Measurements from ENCODE around the gene ALG14. TPM values are rescaled to one million over a fixed set of nuclear protein-coding genes. Genes with fewer than 3 reads are reported as not detected.

The ALG14 gene
- total and polyA plus RNA-seq, 7 experiments from 2014 or later: 1.1 to 3.2 (median 1.7) TPM

DNA sequence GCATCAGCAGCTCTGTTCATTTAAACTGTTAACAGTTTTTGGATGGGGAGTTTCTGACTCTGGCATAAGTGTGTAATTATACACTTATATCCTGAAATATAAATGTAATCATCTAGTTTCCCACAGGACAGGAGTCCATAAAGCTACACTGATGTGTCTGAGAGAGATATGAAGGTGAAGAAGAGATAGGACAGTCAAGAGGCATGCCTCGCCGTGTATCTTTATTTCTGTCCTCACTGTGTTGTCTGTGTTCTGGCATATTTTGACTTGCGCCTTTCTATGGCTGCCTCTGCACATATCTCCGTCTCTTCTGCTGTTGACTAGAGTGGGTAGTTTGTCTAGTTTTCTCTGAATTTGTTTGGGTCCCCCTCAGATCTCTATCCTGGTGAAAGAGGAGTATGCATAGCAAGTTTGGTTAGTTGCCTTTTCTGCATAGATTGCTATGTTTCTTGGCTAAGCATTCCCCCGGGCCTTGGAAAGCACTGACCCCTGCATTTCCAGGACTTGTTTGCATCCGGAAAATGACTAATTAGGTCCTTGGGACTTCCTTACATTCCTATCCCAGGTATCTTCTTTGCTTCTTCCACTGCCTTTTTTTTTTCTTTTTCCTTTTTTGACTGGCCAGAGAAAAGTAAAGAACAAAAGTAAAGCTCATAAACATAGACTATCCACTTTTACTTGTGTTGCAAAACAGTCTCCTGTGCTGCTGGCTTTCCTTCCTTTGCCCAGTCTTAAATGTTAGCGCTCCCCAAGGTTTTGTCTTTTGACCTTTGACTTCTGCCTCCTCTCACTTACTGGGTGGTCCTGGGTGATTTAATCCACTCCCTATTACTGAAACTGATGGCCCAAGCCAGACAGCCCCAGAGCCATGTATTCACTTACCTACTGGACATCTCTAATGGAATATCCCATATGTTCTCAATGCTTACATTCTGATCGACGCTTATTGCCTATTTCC is 118.2 kb downstream of the ALG14 start:
- no peaks in the 10 kb centered on the region for H3K9me3 ChIP-seq (ENCODE audit: control insufficient read depth in 2 of 3, low read length in 3 of 3)
- intact Hi-C loops (cut with micrococcal nuclease): no loop called here
- no peak for DNase-seq
- H3K4me3 ChIP-seq (ENCODE audit: low read length): no peak overlapping the region
- Mint-ChIP-seq H3K4me1 (peaks cover 0 to 2% (median 0%) of the 10 kb centered on the region in 7 donors), H3K4me3 (no peak overlapping the region), H3K36me3 (peaks cover 0 to 7% (median 0%) of the 10 kb centered on the region in 5 donors), H3K27me3 (peaks cover 0 to 3% (median 0%) of the 10 kb centered on the region in 5 donors), H3K27ac (no peak overlapping the region), H3K9me3 (peaks cover 0 to 2% (median 0%) of the 10 kb centered on the region in 11 donors)
- no peaks in the 10 kb centered on the region for H3K4me1 ChIP-seq (ENCODE audit: control insufficient read depth in 2 of 2, insufficient read depth in 2 of 2, low read length in 2 of 2)
- H3K27me3 ChIP-seq (ENCODE audit: control insufficient read depth in 2 of 2, insufficient read depth in 2 of 2, low read length in 2 of 2): no peaks in the 10 kb centered on the region
- ChIA-PET CTCF (no interaction called here), POLR2A (no interaction called here)
- ATAC-seq: no peak
- H3K36me3 ChIP-seq (ENCODE audit: control insufficient read depth in 2 of 3, insufficient read depth in 3 of 3, low read length in 3 of 3): no peaks in the 10 kb centered on the region
- no peak overlapping the region for H3K27ac ChIP-seq (ENCODE audit: low read depth, low read length)

DNA sequence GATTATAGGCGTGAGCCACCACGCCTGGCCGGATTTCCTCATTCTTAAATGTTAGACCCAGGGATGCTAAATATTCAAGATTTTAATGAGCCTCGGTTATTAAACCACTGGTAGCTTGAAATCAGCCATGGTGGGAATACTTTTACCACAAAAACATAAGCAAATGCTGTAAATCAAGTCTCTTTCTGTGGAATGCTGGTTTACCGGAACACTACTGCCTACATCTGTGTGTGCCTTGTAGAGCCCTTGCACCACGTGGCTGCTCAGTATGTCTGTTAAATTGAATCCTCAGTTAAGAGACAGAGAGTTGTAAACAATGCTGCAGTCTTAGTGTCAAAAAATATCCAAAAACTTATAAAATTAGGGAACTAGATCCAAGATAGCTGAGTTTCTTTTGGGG is 119.0 kb downstream of the ALG14 start:
- CTCF ChIA-PET: no interaction called here
- H3K4me1 Mint-ChIP-seq: peaks cover 0 to 2% (median 0%) of the 10 kb centered on the region in 7 donors
- H3K27ac Mint-ChIP-seq: no peak overlapping the region
- H3K4me3 Mint-ChIP-seq: no peak overlapping the region
- peaks cover 0 to 2% (median 0%) of the 10 kb centered on the region in 11 donors for H3K9me3 Mint-ChIP-seq
- H3K36me3 ChIP-seq (ENCODE audit: control insufficient read depth in 2 of 3, insufficient read depth in 3 of 3, low read length in 3 of 3): no peaks in the 10 kb centered on the region
- H3K4me1 ChIP-seq (ENCODE audit: control insufficient read depth in 2 of 2, insufficient read depth in 2 of 2, low read length in 2 of 2): no peaks in the 10 kb centered on the region
- peaks cover 0 to 3% (median 0%) of the 10 kb centered on the region in 5 donors for H3K27me3 Mint-ChIP-seq
- DNase-seq (no peak), ATAC-seq (no peak)
- H3K4me3 ChIP-seq (ENCODE audit: low read length): no peak overlapping the region
- no peaks in the 10 kb centered on the region for H3K27me3 ChIP-seq (ENCODE audit: control insufficient read depth in 2 of 2, insufficient read depth in 2 of 2, low read length in 2 of 2)
- POLR2A ChIA-PET: interaction anchor here (0.6 kb wide), 1 partner anchor 47 kb away, joined by 3 read pairs; no protein-coding TSS in a partner anchor
- H3K36me3 Mint-ChIP-seq: peaks cover 0 to 7% (median 0%) of the 10 kb centered on the region in 5 donors
- H3K9me3 ChIP-seq (ENCODE audit: control insufficient read depth in 2 of 3, low read length in 3 of 3): no peaks in the 10 kb centered on the region
- no peak overlapping the region for H3K27ac ChIP-seq (ENCODE audit: low read depth, low read length)
- intact Hi-C loops (cut with micrococcal nuclease): no loop called here

GRCh38 chr1:94953107-94953506 is 119.6 kb downstream of the ALG14 start:
- Histone ChIP-seq H3K27me3 (ENCODE audit: control insufficient read depth in 2 of 2, insufficient read depth in 2 of 2, low read length in 2 of 2) (no peaks in the 10 kb centered on the region), H3K4me1 (ENCODE audit: control insufficient read depth in 2 of 2, insufficient read depth in 2 of 2, low read length in 2 of 2) (no peaks in the 10 kb centered on the region), H3K36me3 (ENCODE audit: control insufficient read depth in 2 of 3, insufficient read depth in 3 of 3, low read length in 3 of 3) (no peaks in the 10 kb centered on the region), H3K4me3 (ENCODE audit: low read length) (no peak overlapping the region), H3K27ac (ENCODE audit: low read depth, low read length) (no peak overlapping the region), H3K9me3 (ENCODE audit: control insufficient read depth in 2 of 3, low read length in 3 of 3) (no peaks in the 10 kb centered on the region)
- peaks cover 0 to 2% (median 0%) of the 10 kb centered on the region in 7 donors for H3K4me1 Mint-ChIP-seq
- H3K27me3 Mint-ChIP-seq: peaks cover 0 to 3% (median 0%) of the 10 kb centered on the region in 5 donors
- no peak overlapping the region for H3K4me3 Mint-ChIP-seq
- intact Hi-C loops (cut with micrococcal nuclease): no loop called here
- no peak for DNase-seq
- ChIA-PET POLR2A (no interaction called here), CTCF (no interaction called here)
- H3K9me3 Mint-ChIP-seq: peaks cover 0 to 2% (median 0%) of the 10 kb centered on the region in 11 donors
- ATAC-seq: no peak
- H3K36me3 Mint-ChIP-seq: peaks cover 0 to 7% (median 0%) of the 10 kb centered on the region in 5 donors
- no peak overlapping the region for H3K27ac Mint-ChIP-seq

DNA sequence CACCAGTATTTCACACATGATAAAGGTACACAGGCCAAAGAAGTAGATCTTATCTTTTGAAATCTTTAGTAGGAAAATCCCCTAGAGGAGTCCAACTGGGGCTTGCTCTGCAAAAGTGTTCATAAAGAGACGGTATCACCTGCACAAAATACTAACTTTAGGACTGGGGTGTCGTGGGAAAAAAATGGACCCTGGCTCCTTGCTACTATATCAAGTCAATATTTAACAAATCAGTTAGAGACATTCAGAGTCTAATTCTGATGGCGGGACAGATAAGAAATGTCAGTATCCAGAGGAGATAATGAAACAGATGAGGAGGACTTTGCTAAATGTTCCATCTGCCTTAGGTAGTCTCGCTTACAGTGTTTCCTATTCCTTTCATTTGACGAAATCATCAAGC is 120.2 kb downstream of the ALG14 start:
- H3K4me1 Mint-ChIP-seq: peaks cover 0 to 2% (median 0%) of the 10 kb centered on the region in 7 donors
- no peaks in the 10 kb centered on the region for H3K36me3 ChIP-seq (ENCODE audit: control insufficient read depth in 2 of 3, insufficient read depth in 3 of 3, low read length in 3 of 3)
- ChIA-PET CTCF (no interaction called here), POLR2A (no interaction called here)
- H3K27ac ChIP-seq (ENCODE audit: low read depth, low read length): no peak overlapping the region
- no peaks in the 10 kb centered on the region for H3K27me3 ChIP-seq (ENCODE audit: control insufficient read depth in 2 of 2, insufficient read depth in 2 of 2, low read length in 2 of 2)
- peaks cover 0 to 4% (median 0%) of the 10 kb centered on the region in 5 donors for H3K36me3 Mint-ChIP-seq
- no peak overlapping the region for H3K4me3 ChIP-seq (ENCODE audit: low read length)
- peaks cover 0 to 3% (median 0%) of the 10 kb centered on the region in 5 donors for H3K27me3 Mint-ChIP-seq
- intact Hi-C loops (cut with micrococcal nuclease): no loop called here
- H3K9me3 ChIP-seq (ENCODE audit: control insufficient read depth in 2 of 3, low read length in 3 of 3): no peaks in the 10 kb centered on the region
- no peaks in the 10 kb centered on the region for H3K4me1 ChIP-seq (ENCODE audit: control insufficient read depth in 2 of 2, insufficient read depth in 2 of 2, low read length in 2 of 2)
- no peak overlapping the region for H3K4me3 Mint-ChIP-seq
- H3K9me3 Mint-ChIP-seq: peaks cover 0 to 2% (median 0%) of the 10 kb centered on the region in 11 donors
- no peak for DNase-seq
- ATAC-seq: no peak
- H3K27ac Mint-ChIP-seq: no peak overlapping the region

DNA sequence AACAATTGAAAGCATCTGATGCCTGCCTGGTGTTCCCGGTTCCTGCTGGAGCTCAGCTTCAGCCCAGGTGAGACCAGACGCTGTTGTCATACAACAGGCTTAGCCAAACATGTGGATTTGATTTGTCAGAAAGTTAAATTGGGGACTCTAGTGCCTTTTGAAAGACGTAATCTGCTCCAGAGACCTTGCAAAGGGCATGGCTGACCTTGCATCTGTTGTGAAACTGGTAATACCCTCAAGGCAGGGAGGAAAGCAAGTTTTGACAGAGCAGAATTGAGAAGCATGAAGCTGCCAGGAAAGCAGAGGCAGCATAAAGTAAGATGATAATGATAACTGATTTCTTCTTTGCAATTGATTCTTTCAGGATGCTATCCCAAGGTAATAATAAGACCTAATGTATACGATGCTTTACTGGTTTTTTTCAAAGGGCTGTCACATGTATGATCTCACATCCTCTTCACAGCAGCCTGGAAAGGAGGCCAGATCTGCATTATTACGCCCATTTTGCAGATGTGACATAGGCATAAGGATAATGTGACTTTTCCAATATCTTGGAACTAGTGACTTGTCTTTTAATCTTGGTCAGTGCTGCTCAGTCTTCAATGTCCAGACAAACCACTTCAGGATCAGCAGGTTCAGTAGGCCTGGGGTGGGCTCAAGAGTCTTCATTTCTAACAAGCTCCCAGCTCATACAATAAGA is 121.1 kb downstream of the ALG14 start:
- no peak overlapping the region for H3K27ac Mint-ChIP-seq
- H3K4me1 Mint-ChIP-seq: peaks cover 0 to under 1% (median 0%) of the 10 kb centered on the region in 7 donors
- intact Hi-C loops (cut with micrococcal nuclease): no loop called here
- H3K27me3 ChIP-seq (ENCODE audit: control insufficient read depth in 2 of 2, insufficient read depth in 2 of 2, low read length in 2 of 2): no peaks in the 10 kb centered on the region
- ATAC-seq: no peak
- no peaks in the 10 kb centered on the region for H3K36me3 ChIP-seq (ENCODE audit: control insufficient read depth in 2 of 3, insufficient read depth in 3 of 3, low read length in 3 of 3)
- ChIA-PET CTCF (no interaction called here), POLR2A (interaction anchor here (0.6 kb wide), 1 partner anchor 12 kb away, joined by 4 read pairs; no protein-coding TSS in a partner anchor)
- no peak overlapping the region for H3K27ac ChIP-seq (ENCODE audit: low read depth, low read length)
- peaks cover 0 to 4% (median 0%) of the 10 kb centered on the region in 5 donors for H3K36me3 Mint-ChIP-seq
- DNase-seq: no peak
- no peak overlapping the region for H3K4me3 ChIP-seq (ENCODE audit: low read length)
- H3K9me3 Mint-ChIP-seq: peaks cover 0 to 2% (median 0%) of the 10 kb centered on the region in 11 donors
- H3K9me3 ChIP-seq (ENCODE audit: control insufficient read depth in 2 of 3, low read length in 3 of 3): no peaks in the 10 kb centered on the region
- H3K4me3 Mint-ChIP-seq: no peak overlapping the region
- peaks cover 0 to 3% (median 0%) of the 10 kb centered on the region in 5 donors for H3K27me3 Mint-ChIP-seq
- no peaks in the 10 kb centered on the region for H3K4me1 ChIP-seq (ENCODE audit: control insufficient read depth in 2 of 2, insufficient read depth in 2 of 2, low read length in 2 of 2)

DNA sequence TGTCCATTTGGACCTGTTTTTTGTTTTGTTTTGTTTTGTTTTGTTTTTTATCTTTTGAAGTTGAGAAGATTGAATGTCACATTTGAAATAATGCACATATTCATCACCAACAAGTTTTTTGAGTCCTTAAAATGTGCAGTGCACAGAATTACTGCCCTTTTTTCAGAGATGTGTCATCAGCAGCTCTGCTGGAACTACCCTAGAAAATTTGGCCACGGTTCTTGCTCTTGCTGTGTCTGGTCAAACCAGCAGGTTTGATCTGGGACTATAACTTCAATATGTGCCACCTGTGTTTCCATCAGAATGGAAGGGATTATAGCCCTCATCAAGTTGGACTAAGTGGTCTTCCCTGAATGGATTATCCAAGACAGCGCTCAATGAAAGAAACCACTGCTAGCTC is 121.7 kb downstream of the ALG14 start:
- DNase-seq (no peak), ATAC-seq (no peak)
- H3K27ac ChIP-seq (ENCODE audit: low read depth, low read length): no peak overlapping the region
- no peak overlapping the region for H3K4me3 ChIP-seq (ENCODE audit: low read length)
- H3K9me3 ChIP-seq (ENCODE audit: control insufficient read depth in 2 of 3, low read length in 3 of 3): no peaks in the 10 kb centered on the region
- no peaks in the 10 kb centered on the region for H3K36me3 ChIP-seq (ENCODE audit: control insufficient read depth in 2 of 3, insufficient read depth in 3 of 3, low read length in 3 of 3)
- POLR2A ChIA-PET: interaction anchor here (0.6 kb wide), 1 partner anchor 12 kb away, joined by 4 read pairs; no protein-coding TSS in a partner anchor
- intact Hi-C loops (cut with micrococcal nuclease): no loop called here
- H3K27me3 ChIP-seq (ENCODE audit: control insufficient read depth in 2 of 2, insufficient read depth in 2 of 2, low read length in 2 of 2): no peaks in the 10 kb centered on the region
- H3K9me3 Mint-ChIP-seq: peaks cover 0 to 2% (median 0%) of the 10 kb centered on the region in 11 donors
- no peak overlapping the region for H3K4me3 Mint-ChIP-seq
- no peak overlapping the region for H3K27ac Mint-ChIP-seq
- peaks cover 0 to 2% (median 0%) of the 10 kb centered on the region in 7 donors for H3K4me1 Mint-ChIP-seq
- no peaks in the 10 kb centered on the region for H3K4me1 ChIP-seq (ENCODE audit: control insufficient read depth in 2 of 2, insufficient read depth in 2 of 2, low read length in 2 of 2)
- peaks cover 0 to 4% (median 0%) of the 10 kb centered on the region in 5 donors for H3K36me3 Mint-ChIP-seq
- peaks cover 0 to 3% (median 0%) of the 10 kb centered on the region in 5 donors for H3K27me3 Mint-ChIP-seq
- CTCF ChIA-PET: no interaction called here

All from naive thymus-derived CD4-positive, alpha-beta T cell (primary cell).